ENCODE data around the gene TMEM178B. TPM values are rescaled to one million over a fixed set of nuclear protein-coding genes. Genes with fewer than 3 reads are reported as not detected.

Gene TMEM178B
- polyA plus RNA-seq, 1 donor from 2014 or later, result 40.7 TPM

- TF ChIP-seq EZH2 (IDR thresholded peaks at IDR 0.05; ENCODE audit: borderline replicate concordance, insufficient read depth, low read length, poor library complexity, severe bottlenecking), result no peak
- no peak for TF ChIP-seq SMC3 (conservative IDR thresholded peaks at IDR 0.05; ENCODE audit: poor library complexity)
- no peak for TF ChIP-seq CTCF (IDR thresholded peaks at IDR 0.05; ENCODE audit: poor library complexity, severe bottlenecking)
- no peak for TF ChIP-seq POLR2AphosphoS5 (IDR thresholded peaks at IDR 0.05)
- TF ChIP-seq EP300 (conservative IDR thresholded peaks at IDR 0.05; ENCODE audit: poor library complexity, severe bottlenecking), result no peak
- no peak for TF ChIP-seq REST (IDR thresholded peaks at IDR 0.05; ENCODE audit: borderline replicate concordance)
- no peak for TF ChIP-seq RAD21 (conservative IDR thresholded peaks at IDR 0.05)
- TF ChIP-seq TAF1 (IDR thresholded peaks at IDR 0.05; ENCODE audit: low read depth), result no peak
- no peak for TF ChIP-seq MXI1 (conservative IDR thresholded peaks at IDR 0.05; ENCODE audit: poor library complexity, severe bottlenecking)
- no peaks in the 10 kb centered on the region for H3K36me3 ChIP-seq (ENCODE audit: insufficient read depth, low read length)
- no peaks in the 10 kb centered on the region for H3K27me3 ChIP-seq (ENCODE audit: insufficient read depth, low read depth, low read length)
- no peak overlapping the region for H3K27ac ChIP-seq (ENCODE audit: low read length)
- H4K20me1 ChIP-seq (ENCODE audit: insufficient read depth), result no peaks in the 10 kb centered on the region
- H3K79me2 ChIP-seq (replicated peaks; ENCODE audit: insufficient read depth, low read length), result peaks cover 10% of the 10 kb centered on the region
- H3K9me3 ChIP-seq (ENCODE audit: low read length), result no peaks in the 10 kb centered on the region
- H2AFZ ChIP-seq (ENCODE audit: low read depth, low read length), result no peak overlapping the region
- H3K4me3 ChIP-seq (ENCODE audit: low read length), result no peak overlapping the region
- H3K9me2 ChIP-seq (ENCODE audit: insufficient read depth, low read length), result no peaks in the 10 kb centered on the region
- H3K9ac ChIP-seq (ENCODE audit: low read length), result no peak overlapping the region
- H3K4me2 ChIP-seq (ENCODE audit: low read length), result no peak overlapping the region
- H3F3A ChIP-seq (ENCODE audit: insufficient read depth, low read length, poor library complexity, severe bottlenecking), result peaks cover 2% of the 10 kb centered on the region
Observed at GRCh38 chr7:141313896-141314295, 240.0 kb downstream of the TMEM178B start.

GRCh38 chr7:141317033-141317585, 243.2 kb downstream of the TMEM178B start:
- peaks cover 2% of the 10 kb centered on the region for H3F3A ChIP-seq (ENCODE audit: insufficient read depth, low read length, poor library complexity, severe bottlenecking)
- TF ChIP-seq MXI1 (conservative IDR thresholded peaks at IDR 0.05; ENCODE audit: poor library complexity, severe bottlenecking) (no peak), TAF1 (IDR thresholded peaks at IDR 0.05; ENCODE audit: low read depth) (no peak), EZH2 (IDR thresholded peaks at IDR 0.05; ENCODE audit: borderline replicate concordance, insufficient read depth, low read length, poor library complexity, severe bottlenecking) (no peak), POLR2AphosphoS5 (IDR thresholded peaks at IDR 0.05) (no peak), RAD21 (conservative IDR thresholded peaks at IDR 0.05) (no peak), EP300 (conservative IDR thresholded peaks at IDR 0.05; ENCODE audit: poor library complexity, severe bottlenecking) (no peak), REST (IDR thresholded peaks at IDR 0.05; ENCODE audit: borderline replicate concordance) (no peak), SMC3 (conservative IDR thresholded peaks at IDR 0.05; ENCODE audit: poor library complexity) (no peak), CTCF (IDR thresholded peaks at IDR 0.05; ENCODE audit: poor library complexity, severe bottlenecking) (no peak)
- no peak overlapping the region for H3K27ac ChIP-seq (ENCODE audit: low read length)
- H3K9ac ChIP-seq (ENCODE audit: low read length), result no peak overlapping the region
- H3K9me2 ChIP-seq (ENCODE audit: insufficient read depth, low read length), result no peaks in the 10 kb centered on the region
- H3K36me3 ChIP-seq (ENCODE audit: insufficient read depth, low read length), result no peaks in the 10 kb centered on the region
- no peak overlapping the region for H2AFZ ChIP-seq (ENCODE audit: low read depth, low read length)
- no peaks in the 10 kb centered on the region for H3K27me3 ChIP-seq (ENCODE audit: insufficient read depth, low read depth, low read length)
- no peak overlapping the region for H3K4me3 ChIP-seq (ENCODE audit: low read length)
- peaks cover 13% of the 10 kb centered on the region for H3K79me2 ChIP-seq (replicated peaks; ENCODE audit: insufficient read depth, low read length)
- H3K9me3 ChIP-seq (ENCODE audit: low read length), result no peaks in the 10 kb centered on the region
- no peak overlapping the region for H3K4me2 ChIP-seq (ENCODE audit: low read length)
- no peaks in the 10 kb centered on the region for H4K20me1 ChIP-seq (ENCODE audit: insufficient read depth)

All from neural cell (in vitro differentiated cells).